Measurements from ENCODE around the gene TNFRSF4. TPM values are rescaled to one million over a fixed set of nuclear protein-coding genes. Genes with fewer than 3 reads are reported as not detected.

Gene TNFRSF4
- total and polyA plus RNA-seq, 8 donors = 0.55 to 4.5 (median 2.9) TPM; not detected in 4

DNA sequence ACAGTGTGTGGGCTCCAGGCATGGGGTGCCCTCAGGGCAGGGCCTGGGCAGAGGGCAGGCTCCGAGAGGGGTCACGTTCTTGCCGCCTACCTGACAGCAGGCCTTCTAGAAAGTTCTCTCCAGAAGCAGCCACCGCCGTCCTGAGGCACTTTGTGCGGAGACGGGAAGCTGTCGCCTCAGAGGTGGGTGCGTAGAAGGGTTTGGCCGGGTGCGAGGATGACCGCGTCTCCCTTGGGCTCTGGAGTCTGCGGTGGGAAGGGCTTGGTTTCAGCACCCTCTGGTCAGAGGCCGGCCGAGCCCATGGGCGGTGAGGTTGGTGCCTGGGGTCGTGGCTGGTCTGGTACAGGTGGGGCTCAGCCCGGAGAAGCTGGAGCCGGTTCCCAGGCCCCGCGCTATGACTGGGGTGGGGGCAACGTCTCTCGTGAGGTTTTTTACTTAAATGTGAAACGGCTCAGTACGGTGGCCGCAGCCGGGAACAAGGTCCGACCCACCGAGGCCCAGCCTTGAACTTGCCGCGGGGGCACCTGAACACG lies 50.3 kb downstream of the TNFRSF4 start:
- Histone ChIP-seq H3K9me3 (no peaks in the 10 kb centered on the region), H3K27ac (peak overlapping the region; percentile 93 to 97 (median 95)), H3K36me3 (peaks cover 0 to 2% (median under 1%) of the 10 kb centered on the region in 4 donors), H3K4me1 (peaks cover 18 to 69% (median 57%) of the 10 kb centered on the region in 4 donors), H3K27me3 (peaks cover 3 to 59% (median 20%) of the 10 kb centered on the region in 3 donors), H3K4me3 (peak overlapping the region; percentile 41 to 63 (median 54))
- 33 to 61% (median 36%) methylated on average over 12 to 33 of the region's 33 CpGs for WGBS, 5 donors
- DNase-seq = no peak
- no peak for TF ChIP-seq POLR2A (IDR thresholded peaks at IDR 0.05)
- TF ChIP-seq, protein P1, sequence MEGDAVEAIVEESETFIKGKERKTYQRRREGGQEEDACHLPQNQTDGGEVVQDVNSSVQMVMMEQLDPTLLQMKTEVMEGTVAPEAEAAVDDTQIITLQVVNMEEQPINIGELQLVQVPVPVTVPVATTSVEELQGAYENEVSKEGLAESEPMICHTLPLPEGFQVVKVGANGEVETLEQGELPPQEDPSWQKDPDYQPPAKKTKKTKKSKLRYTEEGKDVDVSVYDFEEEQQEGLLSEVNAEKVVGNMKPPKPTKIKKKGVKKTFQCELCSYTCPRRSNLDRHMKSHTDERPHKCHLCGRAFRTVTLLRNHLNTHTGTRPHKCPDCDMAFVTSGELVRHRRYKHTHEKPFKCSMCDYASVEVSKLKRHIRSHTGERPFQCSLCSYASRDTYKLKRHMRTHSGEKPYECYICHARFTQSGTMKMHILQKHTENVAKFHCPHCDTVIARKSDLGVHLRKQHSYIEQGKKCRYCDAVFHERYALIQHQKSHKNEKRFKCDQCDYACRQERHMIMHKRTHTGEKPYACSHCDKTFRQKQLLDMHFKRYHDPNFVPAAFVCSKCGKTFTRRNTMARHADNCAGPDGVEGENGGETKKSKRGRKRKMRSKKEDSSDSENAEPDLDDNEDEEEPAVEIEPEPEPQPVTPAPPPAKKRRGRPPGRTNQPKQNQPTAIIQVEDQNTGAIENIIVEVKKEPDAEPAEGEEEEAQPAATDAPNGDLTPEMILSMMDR (IDR thresholded peaks at IDR 0.05) = no peak
- no peak for TF ChIP-seq EP300 (IDR thresholded peaks at IDR 0.05)
- TF ChIP-seq POLR2AphosphoS5 (IDR thresholded peaks at IDR 0.05) = no peak
- intact Hi-C loops (cut with DNase I; ENCODE audit: low total_unique reads) = no loop called here

DNA sequence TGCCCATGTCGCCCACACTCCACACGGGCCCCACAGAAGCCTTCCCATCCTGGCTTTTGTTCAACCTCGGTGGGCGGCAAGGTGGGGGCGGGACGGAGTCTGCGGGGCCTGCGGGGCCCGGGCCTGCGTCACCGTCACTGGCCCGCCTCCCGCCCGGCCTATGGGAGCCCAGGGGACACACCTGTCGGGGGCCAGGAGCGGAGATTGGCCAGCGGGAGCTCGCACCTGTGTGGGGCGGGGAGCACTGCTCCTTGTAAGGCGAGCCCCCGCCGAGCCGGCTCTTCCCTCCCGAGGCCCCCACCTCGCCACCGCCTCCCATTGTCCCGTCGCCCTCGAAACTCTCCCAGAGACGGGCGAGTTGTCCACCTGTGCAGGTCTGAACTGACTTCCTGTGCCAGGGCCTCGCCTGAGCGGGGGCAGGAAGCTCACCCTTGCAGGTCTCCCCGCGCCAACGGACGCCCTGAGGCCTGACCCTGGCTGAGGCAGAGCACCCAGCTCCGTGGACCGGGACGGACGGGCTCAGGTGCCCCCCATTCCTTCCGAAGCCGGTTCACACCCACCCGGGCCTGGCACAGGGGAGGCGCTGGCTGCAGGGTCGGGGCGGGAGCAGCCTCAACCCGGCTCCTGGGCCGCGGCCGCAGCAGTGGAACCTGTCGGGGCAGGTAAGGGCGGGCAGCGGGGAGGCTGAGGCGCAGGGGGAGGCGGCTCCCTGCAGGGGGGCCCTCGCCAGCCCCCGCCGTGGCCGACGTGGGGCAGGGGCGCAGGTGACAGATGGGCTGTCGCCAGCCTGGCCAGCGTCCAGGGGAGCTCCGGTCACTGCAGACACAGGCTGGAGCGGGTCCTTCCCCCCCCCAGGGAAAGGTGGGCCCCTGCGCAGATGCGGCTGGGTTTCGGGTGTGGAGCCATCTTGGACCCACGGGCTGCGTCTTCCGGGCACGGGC lies 51.1 kb downstream of the TNFRSF4 start:
- intact Hi-C loops (cut with DNase I; ENCODE audit: low total_unique reads) = no loop called here
- TF ChIP-seq EP300 (IDR thresholded peaks at IDR 0.05) = no peak
- TF ChIP-seq POLR2A (IDR thresholded peaks at IDR 0.05) = peak in 2 of 4 donors; percentile 33 to 79
- peak in 2 of 3 donors; percentile 94 to 96 for TF ChIP-seq POLR2AphosphoS5 (IDR thresholded peaks at IDR 0.05)
- no peaks in the 10 kb centered on the region for H3K36me3 ChIP-seq
- H3K9me3 ChIP-seq = no peaks in the 10 kb centered on the region
- peak overlapping the region; percentile 41 to 63 (median 54) for H3K4me3 ChIP-seq
- peaks cover 26 to 68% (median 57%) of the 10 kb centered on the region in 4 donors for H3K4me1 ChIP-seq
- WGBS, 5 donors = 25 to 43% (median 36%) methylated on average over 34 to 73 of the region's 73 CpGs
- peaks cover 3 to 52% (median 20%) of the 10 kb centered on the region in 3 donors for H3K27me3 ChIP-seq
- DNase-seq = peak; percentile 95 to 96
- H3K27ac ChIP-seq = peak overlapping the region; percentile 93 to 97 (median 95)

DNA sequence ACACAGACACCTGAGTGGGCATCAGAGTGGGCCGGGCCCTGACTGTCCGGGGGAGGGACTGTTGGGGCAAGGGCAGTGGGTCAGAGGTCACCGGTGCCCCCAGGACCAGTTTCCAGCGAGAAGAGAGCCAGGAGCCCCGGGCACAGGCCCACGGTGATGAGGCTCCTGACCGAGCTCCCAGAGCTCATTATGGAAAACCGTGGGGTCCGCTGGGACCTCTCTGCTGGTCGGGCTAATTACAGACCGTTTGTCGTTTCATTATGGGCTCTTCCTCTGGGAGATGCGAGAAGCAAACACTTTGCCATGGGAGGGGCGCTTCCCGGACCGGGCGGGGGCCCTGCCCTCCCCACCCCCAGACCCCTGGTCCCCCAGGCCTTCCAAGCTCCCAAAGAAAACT lies 52.3 kb downstream of the TNFRSF4 start:
- H3K4me1 ChIP-seq = peaks cover 27 to 64% (median 53%) of the 10 kb centered on the region in 4 donors

More for the DNA sequence above, 52.3 kb downstream of the TNFRSF4 start:
- no peak for TF ChIP-seq POLR2A (IDR thresholded peaks at IDR 0.05)
- no peak for TF ChIP-seq EP300 (IDR thresholded peaks at IDR 0.05)
- TF ChIP-seq, protein P1 (IDR thresholded peaks at IDR 0.05) = no peak
- no peak for TF ChIP-seq POLR2AphosphoS5 (IDR thresholded peaks at IDR 0.05)
- Histone ChIP-seq H3K4me3 (peak overlapping the region in 1 of 4 donors; percentile 63), H3K9me3 (no peaks in the 10 kb centered on the region), H3K36me3 (no peaks in the 10 kb centered on the region), H3K27ac (peak overlapping the region; percentile 93 to 97 (median 95)), H3K27me3 (peaks cover 0 to 40% (median 12%) of the 10 kb centered on the region in 3 donors)
- no peak for DNase-seq
- intact Hi-C loops (cut with DNase I; ENCODE audit: low total_unique reads) = no loop called here
- WGBS, 5 donors = 53 to 68% (median 59%) methylated on average over 6 to 17 of the region's 17 CpGs

Small RNAs within 50 kb of the gene (small RNA-seq; reads per million reads assigned to genes)
- gene MIR200A (55.6 to 419 (median 218) reads per million in 4 donors), gene MIR200B (207 to 813 (median 497) reads per million in 4 donors), gene MIR429 (18.3 to 172 (median 85.9) reads per million in 4 donors)

Other genes with a start within 250 kb of the TNFRSF4 start
- gene PLEKHN1, start 247.7 kb downstream of the TNFRSF4 start, total RNA-seq = 10 to 100 TPM in 1 of 5 donors, under 1 TPM in 3, not detected in 1; 0.29 to 29.2 (median 0.50) TPM
- 10 to 100 TPM in 1 of 3 donors, 1 to 10 TPM in 1, not detected in 1; 2.9 to 13.6 TPM for gene PLEKHN1, start 247.7 kb downstream of the TNFRSF4 start, polyA plus RNA-seq
- gene PERM1, start 232.1 kb downstream of the TNFRSF4 start, total RNA-seq = under 1 TPM in 1 of 5 donors, not detected in 4; 0.43 TPM
- gene PERM1, start 232.1 kb downstream of the TNFRSF4 start, polyA plus RNA-seq = under 1 TPM; 0.37 to 0.88 (median 0.46) TPM
- 100 to 1,000 TPM in 1 of 5 donors, 10 to 100 TPM in 3, not detected in 1; 14.9 to 212 (median 60.8) TPM for gene HES4, start 214.1 kb downstream of the TNFRSF4 start, total RNA-seq
- gene HES4, start 214.1 kb downstream of the TNFRSF4 start, polyA plus RNA-seq = 10 to 100 TPM in 2 of 3 donors, 1 to 10 TPM in 1; 4.0 to 29.3 (median 13.4) TPM
- gene ISG15, start 200.7 kb downstream of the TNFRSF4 start, total RNA-seq = 10 to 100 TPM; 16.3 to 84.6 (median 19.3) TPM
- gene ISG15, start 200.7 kb downstream of the TNFRSF4 start, polyA plus RNA-seq = 100 to 1,000 TPM in 1 of 3 donors, 10 to 100 TPM in 2; 78.1 to 105 (median 97.1) TPM
- gene AGRN, start 194.0 kb downstream of the TNFRSF4 start, total RNA-seq = 100 to 1,000 TPM in 2 of 5 donors, 10 to 100 TPM in 3; 38.0 to 459 (median 77.8) TPM
- gene AGRN, start 194.0 kb downstream of the TNFRSF4 start, polyA plus RNA-seq = 10 to 100 TPM in 2 of 3 donors, 1 to 10 TPM in 1; 3.5 to 33.7 (median 31.9) TPM
- gene RNF223, start 139.8 kb downstream of the TNFRSF4 start, total RNA-seq = 1 to 10 TPM in 2 of 5 donors, not detected in 3; 1.4 to 5.9 TPM
- gene RNF223, start 139.8 kb downstream of the TNFRSF4 start, polyA plus RNA-seq = 1 to 10 TPM; 3.2 to 8.1 (median 3.4) TPM
- gene C1orf159, start 98.1 kb downstream of the TNFRSF4 start, total RNA-seq = 10 to 100 TPM; 15.8 to 67.0 (median 33.8) TPM
- gene C1orf159, start 98.1 kb downstream of the TNFRSF4 start, polyA plus RNA-seq = 10 to 100 TPM; 10.2 to 17.1 (median 12.8) TPM
- 1 to 10 TPM in 1 of 5 donors, not detected in 4; 6.4 TPM for gene TTLL10, start 40.3 kb downstream of the TNFRSF4 start, total RNA-seq
- under 1 TPM in 2 of 3 donors, not detected in 1; 0.13 to 0.46 TPM for gene TTLL10, start 40.3 kb downstream of the TNFRSF4 start, polyA plus RNA-seq
- gene TNFRSF18, start 7.6 kb downstream of the TNFRSF4 start, total RNA-seq = 10 to 100 TPM in 1 of 5 donors, 1 to 10 TPM in 1, not detected in 3; 1.7 to 11.9 TPM
- gene TNFRSF18, start 7.6 kb downstream of the TNFRSF4 start, polyA plus RNA-seq = 1 to 10 TPM in 1 of 3 donors, under 1 TPM in 1, not detected in 1; 0.37 to 3.6 TPM
- gene SDF4, start 17.8 kb upstream of the TNFRSF4 start, total RNA-seq = 100 to 1,000 TPM in 2 of 5 donors, 10 to 100 TPM in 3; 50.3 to 404 (median 65.3) TPM
- gene SDF4, start 17.8 kb upstream of the TNFRSF4 start, polyA plus RNA-seq = 10 to 100 TPM; 50.4 to 83.6 (median 61.9) TPM
- gene B3GALT6, start 18.1 kb upstream of the TNFRSF4 start, total RNA-seq = 10 to 100 TPM in 1 of 5 donors, 1 to 10 TPM in 3, not detected in 1; 1.8 to 13.8 (median 8.1) TPM
- gene B3GALT6, start 18.1 kb upstream of the TNFRSF4 start, polyA plus RNA-seq = 1 to 10 TPM; 3.7 to 9.7 (median 6.7) TPM
- gene C1QTNF12, start 32.6 kb upstream of the TNFRSF4 start, total RNA-seq = 10 to 100 TPM in 2 of 5 donors, 1 to 10 TPM in 2, not detected in 1; 1.5 to 21.3 (median 6.4) TPM
- 1 to 10 TPM in 2 of 3 donors, not detected in 1; 1.6 to 3.2 TPM for gene C1QTNF12, start 32.6 kb upstream of the TNFRSF4 start, polyA plus RNA-seq
- 100 to 1,000 TPM in 1 of 5 donors, 10 to 100 TPM in 4; 14.0 to 252 (median 48.3) TPM for gene UBE2J2, start 59.7 kb upstream of the TNFRSF4 start, total RNA-seq
- gene UBE2J2, start 59.7 kb upstream of the TNFRSF4 start, polyA plus RNA-seq = 10 to 100 TPM; 40.5 to 49.6 (median 44.8) TPM
- gene SCNN1D, start 66.3 kb upstream of the TNFRSF4 start, total RNA-seq = 1 to 10 TPM in 4 of 5 donors, under 1 TPM in 1; 0.43 to 7.6 (median 3.5) TPM
- 1 to 10 TPM; 4.7 to 6.1 (median 4.8) TPM for gene SCNN1D, start 66.3 kb upstream of the TNFRSF4 start, polyA plus RNA-seq
- 100 to 1,000 TPM in 1 of 5 donors, 10 to 100 TPM in 4; 31.9 to 374 (median 77.0) TPM for gene ACAP3, start 93.8 kb upstream of the TNFRSF4 start, total RNA-seq
- 10 to 100 TPM; 17.9 to 46.1 (median 43.0) TPM for gene ACAP3, start 93.8 kb upstream of the TNFRSF4 start, polyA plus RNA-seq
- 10 to 100 TPM in 3 of 5 donors, 1 to 10 TPM in 1, not detected in 1; 5.9 to 64.9 (median 51.4) TPM for gene PUSL1, start 94.4 kb upstream of the TNFRSF4 start, total RNA-seq
- 10 to 100 TPM; 15.2 to 25.5 (median 23.8) TPM for gene PUSL1, start 94.4 kb upstream of the TNFRSF4 start, polyA plus RNA-seq
- 100 to 1,000 TPM in 4 of 5 donors, 10 to 100 TPM in 1; 59.5 to 520 (median 192) TPM for gene INTS11, start 110.5 kb upstream of the TNFRSF4 start, total RNA-seq
- 100 to 1,000 TPM; 113 to 151 (median 134) TPM for gene INTS11, start 110.5 kb upstream of the TNFRSF4 start, polyA plus RNA-seq
- 100 to 1,000 TPM in 1 of 5 donors, 10 to 100 TPM in 2, 1 to 10 TPM in 2; 6.6 to 226 (median 12.3) TPM for gene CPTP, start 110.6 kb upstream of the TNFRSF4 start, total RNA-seq
- 10 to 100 TPM; 17.3 to 49.1 (median 28.4) TPM for gene CPTP, start 110.6 kb upstream of the TNFRSF4 start, polyA plus RNA-seq
- 10 to 100 TPM in 1 of 5 donors, under 1 TPM in 2, not detected in 2; 0.37 to 11.7 (median 0.43) TPM for gene TAS1R3, start 117.1 kb upstream of the TNFRSF4 start, total RNA-seq
- gene TAS1R3, start 117.1 kb upstream of the TNFRSF4 start, polyA plus RNA-seq = under 1 TPM in 2 of 3 donors, not detected in 1; 0.10 to 0.31 TPM
- gene DVL1, start 135.3 kb upstream of the TNFRSF4 start, total RNA-seq = 100 to 1,000 TPM in 3 of 5 donors, 10 to 100 TPM in 2; 41.3 to 229 (median 143) TPM
- 10 to 100 TPM; 47.4 to 80.4 (median 64.0) TPM for gene DVL1, start 135.3 kb upstream of the TNFRSF4 start, polyA plus RNA-seq
- 100 to 1,000 TPM in 2 of 5 donors, 10 to 100 TPM in 3; 28.8 to 203 (median 65.6) TPM for gene MXRA8, start 144.4 kb upstream of the TNFRSF4 start, total RNA-seq
- gene MXRA8, start 144.4 kb upstream of the TNFRSF4 start, polyA plus RNA-seq = 10 to 100 TPM; 23.3 to 33.8 (median 23.6) TPM
- 100 to 1,000 TPM in 3 of 5 donors, 10 to 100 TPM in 2; 50.9 to 146 (median 104) TPM for gene AURKAIP1, start 161.1 kb upstream of the TNFRSF4 start, total RNA-seq
- gene AURKAIP1, start 161.1 kb upstream of the TNFRSF4 start, polyA plus RNA-seq = 100 to 1,000 TPM; 244 to 281 (median 259) TPM
- gene CCNL2, start 185.2 kb upstream of the TNFRSF4 start, total RNA-seq = 100 to 1,000 TPM; 265 to 739 (median 422) TPM
- 100 to 1,000 TPM in 1 of 3 donors, 10 to 100 TPM in 2; 33.4 to 166 (median 34.7) TPM for gene CCNL2, start 185.2 kb upstream of the TNFRSF4 start, polyA plus RNA-seq
- gene MRPL20, start 193.1 kb upstream of the TNFRSF4 start, total RNA-seq = 100 to 1,000 TPM in 2 of 5 donors, 10 to 100 TPM in 3; 53.9 to 116 (median 82.9) TPM
- gene MRPL20, start 193.1 kb upstream of the TNFRSF4 start, polyA plus RNA-seq = 100 to 1,000 TPM; 136 to 187 (median 150) TPM
- gene ANKRD65, start 207.1 kb upstream of the TNFRSF4 start, total RNA-seq = 10 to 100 TPM in 1 of 5 donors, 1 to 10 TPM in 2, under 1 TPM in 1, not detected in 1; 0.89 to 13.6 (median 4.7) TPM
- gene ANKRD65, start 207.1 kb upstream of the TNFRSF4 start, polyA plus RNA-seq = 10 to 100 TPM in 2 of 3 donors, 1 to 10 TPM in 1; 8.7 to 13.5 (median 13.3) TPM
- gene VWA1, start 221.5 kb upstream of the TNFRSF4 start, total RNA-seq = 10 to 100 TPM; 11.4 to 37.7 (median 21.1) TPM
- 10 to 100 TPM in 2 of 3 donors, 1 to 10 TPM in 1; 7.6 to 64.8 (median 24.8) TPM for gene VWA1, start 221.5 kb upstream of the TNFRSF4 start, polyA plus RNA-seq
- gene ATAD3C, start 235.5 kb upstream of the TNFRSF4 start, total RNA-seq = 1 to 10 TPM in 2 of 5 donors, under 1 TPM in 1, not detected in 2; 0.55 to 5.2 (median 1.3) TPM
- 1 to 10 TPM in 1 of 3 donors, under 1 TPM in 2; 0.25 to 2.3 (median 0.92) TPM for gene ATAD3C, start 235.5 kb upstream of the TNFRSF4 start, polyA plus RNA-seq